ENCODE results near the gene DYNLT1.
A peak's percentile ranks its signal among the peaks of the same experiment; 100 is the strongest.
"Not testable (repeated sequence)": the region's sequence is repeated elsewhere in the genome, so short reads cannot be mapped to it uniquely, and the experiment has no call there.

DYNLT1 gene

DNA sequence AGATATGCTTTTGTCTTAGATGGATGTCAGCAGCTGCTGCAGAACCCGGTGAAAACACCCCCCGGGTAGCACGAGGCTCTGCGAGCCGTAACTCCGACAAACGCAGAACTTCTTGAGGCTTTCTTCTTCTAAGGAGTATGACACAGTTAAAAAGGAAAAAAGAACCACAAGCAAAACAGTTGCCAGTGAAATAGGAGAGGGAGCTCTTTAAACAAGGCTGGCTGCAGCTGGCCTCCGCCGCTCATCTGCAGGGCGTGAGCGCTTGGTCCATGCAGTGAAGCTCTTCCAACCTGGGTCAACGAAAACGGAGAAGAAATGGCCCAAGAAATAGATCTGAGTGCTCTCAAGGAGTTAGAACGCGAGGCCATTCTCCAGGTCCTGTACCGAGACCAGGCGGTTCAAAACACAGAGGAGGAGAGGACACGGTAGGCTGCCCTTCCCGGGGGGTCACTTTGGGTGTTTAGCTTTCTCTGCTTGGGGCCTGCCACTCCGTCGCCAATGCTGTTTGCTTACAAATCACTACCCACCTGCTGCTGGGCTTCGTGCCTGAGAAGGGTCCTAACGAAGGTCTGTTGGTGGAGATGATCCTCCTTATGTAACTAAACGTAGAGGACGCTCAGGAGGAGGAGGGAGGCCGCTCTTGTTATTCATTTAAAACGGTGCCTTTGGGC, 18.5 kb upstream of the DYNLT1 start:
- peak; percentile 99 for DNase-seq

DNA sequence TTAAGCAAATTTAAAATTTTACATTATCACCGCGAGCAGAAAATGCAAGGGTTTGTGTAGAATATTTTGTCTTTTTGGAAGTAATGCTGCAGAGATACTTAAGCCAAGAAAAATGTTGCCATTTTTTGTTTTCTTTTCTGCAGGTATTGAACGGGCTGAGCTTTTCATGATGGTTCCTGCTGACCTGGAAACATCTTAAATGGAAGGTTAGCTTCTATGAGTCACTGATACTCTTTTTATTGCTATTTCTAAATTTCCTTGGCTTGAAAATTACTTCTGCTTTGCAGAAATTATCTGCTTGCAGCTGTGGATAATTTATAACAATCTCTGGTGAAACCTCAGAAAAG, 18.0 kb upstream of the DYNLT1 start:
- no peak for DNase-seq

DNA sequence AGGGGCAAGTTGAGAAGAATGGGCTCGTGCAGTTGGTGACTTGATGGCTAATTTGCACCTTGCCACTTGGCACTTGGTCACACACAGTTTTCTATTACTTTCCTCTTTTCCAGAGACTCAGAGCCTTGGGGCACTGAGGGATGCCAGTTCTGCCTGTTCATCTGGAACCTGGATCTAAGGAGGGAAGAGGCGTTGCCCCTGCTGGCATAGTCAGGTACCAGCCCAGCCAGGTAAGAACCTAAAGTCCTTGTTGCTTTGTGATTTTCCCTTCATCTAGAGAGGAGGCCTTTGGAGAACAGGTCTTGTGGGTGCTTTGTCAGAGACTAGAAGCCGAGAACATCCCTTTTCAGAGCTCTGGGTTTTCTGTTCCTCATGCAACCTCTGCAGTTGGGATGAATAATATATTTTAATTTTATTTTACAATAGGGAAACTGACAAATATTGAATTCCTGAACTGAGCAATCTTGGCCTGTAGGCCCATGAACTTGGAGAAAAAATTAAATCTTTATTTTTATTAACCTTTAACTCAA, 16.7 kb upstream of the DYNLT1 start:
- DNase-seq = peak; percentile 53

DNA sequence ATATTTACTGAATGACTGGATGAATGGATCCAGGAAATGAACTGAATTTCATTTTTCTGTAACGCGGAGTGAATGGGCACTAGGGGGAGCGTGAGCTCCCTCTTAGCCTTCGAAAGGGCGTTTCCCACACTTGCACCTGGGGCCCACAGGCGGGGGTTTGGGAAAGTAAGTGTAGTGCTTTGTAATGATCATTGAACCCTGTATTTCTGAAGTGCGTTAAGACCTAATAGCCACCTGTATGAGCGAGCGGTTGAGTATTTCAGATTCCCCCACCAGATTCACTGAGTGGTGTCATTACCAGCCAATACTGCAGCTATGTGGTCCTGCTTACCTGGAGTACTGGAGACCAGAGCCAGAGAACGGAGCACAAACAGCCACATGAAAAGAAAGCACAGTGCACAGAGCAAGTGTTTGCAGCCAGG, 15.8 kb upstream of the DYNLT1 start:
- peak; percentile 90 for DNase-seq

DNA sequence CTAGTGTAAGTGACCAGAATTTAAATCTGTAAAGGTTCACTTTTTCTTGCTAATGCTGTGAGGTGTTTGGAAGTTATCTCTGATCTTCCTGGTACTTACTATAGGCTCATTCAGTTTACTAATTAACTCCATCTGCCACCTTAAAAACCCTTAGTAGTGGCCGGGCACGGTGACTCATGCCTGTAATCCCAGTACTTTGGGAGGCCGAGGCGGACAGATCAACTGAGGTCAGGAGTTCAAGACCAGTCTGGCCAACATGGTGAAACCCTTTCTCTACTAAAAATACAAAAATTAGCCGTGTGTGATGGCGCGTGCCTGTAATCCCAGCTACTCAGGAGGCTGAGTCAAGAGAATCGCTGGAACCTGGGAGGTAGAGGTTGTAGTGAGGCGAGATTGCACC, 12.4 kb upstream of the DYNLT1 start:
- DNase-seq = not testable (repeated sequence)

DNA sequence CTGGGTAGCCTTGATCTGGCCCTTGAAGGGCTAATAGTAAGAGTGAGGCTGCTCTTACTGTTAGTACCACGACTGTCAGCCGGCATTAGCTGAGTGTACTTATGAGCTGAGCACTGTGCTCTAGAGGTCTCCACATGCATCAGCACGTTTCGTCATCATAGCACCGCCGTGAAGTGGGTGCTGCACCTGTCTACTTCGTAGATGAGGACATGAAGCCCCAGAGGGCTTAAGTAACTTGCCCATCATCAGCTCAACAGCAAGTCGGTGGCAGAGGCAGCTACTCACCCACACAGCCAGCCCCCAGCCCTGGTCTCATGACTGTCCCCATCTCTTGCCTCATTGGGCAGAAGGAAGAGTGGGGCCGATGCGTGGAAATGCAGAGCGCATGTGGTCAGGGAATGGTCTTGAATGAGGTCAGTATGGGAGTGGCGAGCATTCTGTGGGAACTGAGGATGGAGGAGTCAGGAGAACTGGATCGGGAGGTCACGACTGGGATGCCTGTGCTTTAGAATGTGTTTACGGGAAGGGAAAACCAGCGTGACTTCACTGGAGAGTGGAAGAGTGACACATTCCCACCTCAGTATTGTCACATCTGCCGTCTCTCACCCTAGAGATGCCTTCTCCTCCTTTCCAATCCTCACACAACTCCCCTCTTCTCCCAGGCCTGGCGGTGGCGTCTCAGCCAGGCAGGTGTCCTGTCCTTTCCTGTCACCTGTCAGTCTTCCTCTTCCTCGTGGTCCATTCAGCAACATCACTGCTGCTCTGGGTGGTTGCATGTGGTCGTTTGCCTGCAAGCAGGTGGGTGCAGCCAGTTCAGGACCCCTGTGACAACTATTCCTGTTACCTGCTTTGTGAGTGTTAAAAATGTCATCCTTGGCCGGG, 11.3 kb upstream of the DYNLT1 start:
- no peak for DNase-seq

DNA sequence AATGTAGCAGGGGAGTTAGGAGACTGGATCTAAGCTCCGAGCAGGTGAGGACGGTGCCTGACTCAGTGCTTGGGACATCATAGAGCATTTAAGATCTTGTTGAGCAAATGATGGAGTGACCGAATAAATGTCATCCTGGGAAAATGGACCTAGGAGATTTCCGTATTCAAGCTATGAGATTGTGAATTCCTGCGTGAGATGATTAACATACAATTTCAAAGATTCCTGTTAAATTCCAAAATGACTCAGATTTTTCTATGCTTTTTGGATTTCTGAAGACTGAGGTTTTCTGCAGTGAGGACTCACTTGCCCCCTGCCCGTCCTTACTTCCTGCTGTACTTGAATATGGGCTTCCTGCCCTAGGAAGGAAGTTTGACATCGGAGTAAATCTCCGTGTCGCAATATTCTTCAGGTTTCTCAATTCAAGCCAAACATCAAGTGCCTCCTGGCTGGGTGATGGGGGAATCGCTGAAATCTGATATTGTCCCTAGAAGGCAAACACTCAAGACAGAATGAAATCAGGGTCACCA, 10.5 kb upstream of the DYNLT1 start:
- no peak for DNase-seq

DNA sequence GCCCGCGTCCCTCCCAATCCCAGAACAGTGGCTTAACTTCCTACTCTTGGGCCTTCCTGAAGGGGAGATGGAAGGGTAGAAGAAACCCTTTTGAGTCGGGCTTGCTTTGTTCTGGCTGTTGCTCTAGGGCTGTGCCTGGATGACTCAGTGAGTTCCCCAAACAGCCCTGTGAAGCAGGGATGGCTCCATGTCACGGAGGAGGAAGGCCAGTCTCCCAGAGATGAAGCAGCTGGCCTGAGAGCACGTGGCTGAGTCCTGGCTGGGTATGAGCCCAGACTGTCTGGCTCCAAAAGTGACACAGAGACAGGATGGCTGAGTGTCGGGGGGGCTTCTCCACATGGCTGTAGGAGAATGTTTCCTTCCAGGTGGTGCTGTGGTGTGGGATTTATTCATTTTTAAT, 10.0 kb upstream of the DYNLT1 start:
- DNase-seq = no peak

DNA sequence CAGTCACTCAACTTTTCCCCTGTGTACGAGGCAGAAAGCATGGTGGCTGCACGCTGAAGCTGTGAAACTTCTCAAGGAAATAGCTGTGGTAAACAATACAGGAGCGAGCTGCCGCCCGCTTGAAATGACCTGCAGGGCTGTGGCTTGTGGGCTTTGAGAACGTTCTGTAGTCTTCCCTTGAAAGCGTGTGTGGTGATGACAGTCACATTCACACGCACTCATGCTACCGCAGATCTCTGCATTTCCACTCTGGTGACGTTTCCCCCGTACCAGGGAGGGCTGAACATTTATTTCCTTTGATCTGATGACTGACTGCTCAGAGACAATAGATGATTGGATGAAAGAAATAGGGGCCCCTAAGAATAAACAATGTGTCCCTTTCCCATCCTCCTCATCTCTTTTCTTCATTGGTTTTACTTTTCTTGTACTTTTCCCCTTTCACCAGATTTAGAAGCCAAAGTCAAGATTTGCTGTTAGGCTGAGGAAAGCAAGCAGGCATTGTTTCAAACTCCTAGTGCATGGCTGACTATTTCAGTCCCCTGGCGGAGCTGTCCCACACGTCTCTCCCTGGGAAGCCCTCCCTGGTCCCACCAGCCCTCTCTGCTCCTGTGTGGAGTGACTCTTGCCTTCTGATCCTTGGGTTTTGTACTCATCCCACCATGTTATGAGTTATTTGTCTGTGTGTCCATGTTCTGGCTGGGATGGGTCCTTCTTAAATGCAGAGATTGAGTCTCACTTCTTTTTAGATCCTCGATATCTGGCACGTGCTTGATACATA, 9.2 kb upstream of the DYNLT1 start:
- DNase-seq = no peak

DNA sequence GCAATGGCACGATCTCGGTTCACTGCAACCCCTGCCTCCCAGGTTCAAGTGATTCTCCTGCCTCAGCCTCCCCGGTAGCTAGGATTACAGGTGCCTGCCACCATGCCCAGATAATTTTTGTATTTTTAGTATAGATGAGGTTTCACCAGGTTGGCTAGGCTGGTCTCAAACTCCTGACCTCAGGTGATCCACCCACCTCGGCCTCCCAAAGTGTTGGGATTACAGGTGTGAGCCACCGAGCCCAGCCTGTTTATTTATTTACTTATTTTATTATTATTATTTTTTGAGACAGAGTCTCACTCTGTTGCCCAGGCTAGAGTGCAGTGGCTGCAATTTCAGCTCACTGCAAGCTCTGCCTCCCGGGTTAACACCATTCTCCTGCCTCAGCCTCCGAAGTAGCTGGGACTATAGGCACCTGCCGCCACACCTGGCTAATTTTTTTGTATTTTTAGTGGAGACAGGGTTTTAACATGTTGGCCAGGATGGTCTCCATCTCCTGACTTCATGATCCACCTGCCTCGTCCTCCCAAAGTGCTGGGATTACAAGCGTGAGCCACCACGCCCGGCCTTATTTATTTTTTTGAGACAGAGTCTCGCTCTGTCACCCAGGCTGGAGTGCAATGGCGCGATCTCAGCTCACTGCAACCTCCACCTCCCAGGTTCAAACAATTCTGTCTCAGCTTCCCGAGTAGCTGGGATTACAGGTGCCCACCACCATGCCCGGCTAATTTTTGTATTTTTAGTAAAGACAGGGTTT, 7.6 kb upstream of the DYNLT1 start:
- not testable (repeated sequence) for DNase-seq

DNA sequence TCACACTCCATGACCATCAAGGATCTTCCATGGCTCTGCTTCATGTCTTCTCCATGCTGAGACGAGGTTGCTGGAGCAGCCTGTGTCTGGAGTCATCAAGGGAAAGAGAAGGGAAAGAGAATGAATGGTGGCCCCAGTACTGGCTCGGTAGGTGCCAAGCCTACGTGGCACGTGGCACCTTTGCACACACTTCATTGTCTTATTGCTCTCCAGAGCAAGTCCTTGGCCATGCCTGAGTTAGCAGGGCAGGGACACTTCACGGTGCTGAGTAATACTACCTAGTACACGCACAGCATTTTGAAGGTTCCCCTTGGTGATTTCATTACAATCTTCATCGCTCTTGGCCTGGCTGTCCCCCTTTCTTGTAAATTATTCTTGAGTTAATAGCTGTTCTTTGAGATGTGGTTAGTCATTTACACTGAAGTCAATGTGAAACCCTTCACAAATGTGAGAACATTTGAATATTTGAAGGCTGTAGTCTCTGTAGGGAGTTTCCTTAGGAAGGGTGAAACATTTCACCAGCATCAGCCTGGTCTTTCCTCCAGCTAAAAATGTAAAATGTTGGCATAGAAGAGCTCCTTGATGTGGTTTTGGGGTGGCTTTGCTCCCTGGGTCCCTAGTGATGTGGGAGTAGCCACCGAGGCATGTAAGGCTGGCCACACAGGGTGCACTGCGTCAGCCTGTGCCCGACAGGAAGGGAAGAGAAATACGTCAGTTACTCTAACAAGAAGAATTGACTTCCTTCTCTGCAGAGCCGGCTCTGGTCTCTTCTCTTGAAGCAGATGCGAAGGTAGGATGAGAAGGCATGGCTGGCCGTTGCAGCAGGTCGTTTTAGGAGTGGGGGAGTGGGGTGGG, 5.0 kb upstream of the DYNLT1 start, which contains the start of gene SYTL3:
Gene SYTL3 (plus strand): TSS at position 766 of the 855 bp plus-strand sequence. CDS start 13,215 bp downstream, outside the sequence.
- DNase-seq = no peak

DNA sequence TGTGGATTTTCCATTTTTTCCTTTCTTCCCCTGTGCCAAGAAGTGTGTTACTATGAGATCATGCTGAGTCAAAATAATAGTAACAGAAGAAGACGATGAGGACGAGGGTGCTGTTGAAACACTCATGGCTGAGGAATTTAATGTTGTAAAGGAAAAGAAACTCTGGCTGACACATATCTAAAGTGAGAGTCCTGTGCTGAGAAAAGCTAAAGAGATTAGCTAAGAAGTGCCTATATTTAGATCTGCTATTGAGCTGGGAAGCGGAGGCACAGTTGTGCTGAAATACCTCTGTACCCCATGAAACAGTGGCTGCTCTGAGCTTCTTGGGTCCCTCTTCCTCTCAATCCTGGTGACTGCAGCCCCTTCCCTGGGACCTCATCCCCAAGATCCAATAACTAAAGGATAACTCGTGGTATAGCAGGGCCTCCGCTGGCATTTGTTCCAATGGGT, 4.2 kb upstream of the DYNLT1 start:
- no peak for DNase-seq

DNA sequence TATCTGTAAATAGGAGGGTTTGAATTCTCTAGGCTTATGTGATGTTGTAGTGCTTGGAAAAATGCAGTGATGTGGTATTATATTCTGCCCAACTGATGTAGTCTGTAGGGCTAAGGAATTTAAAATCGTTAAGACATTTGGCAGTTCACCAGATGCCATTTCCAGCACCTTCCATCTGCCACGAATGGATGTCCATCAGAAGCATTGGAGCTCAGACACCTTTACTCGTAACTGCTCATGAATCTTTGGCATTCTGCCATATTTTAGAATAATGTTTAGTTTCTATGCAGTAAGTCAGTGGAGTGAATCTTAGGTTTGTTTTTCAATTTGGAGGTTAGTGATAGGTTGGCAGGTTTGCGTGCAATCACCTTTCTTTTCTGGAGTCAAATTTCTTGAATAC, 3.0 kb upstream of the DYNLT1 start:
- DNase-seq = no peak

DNA sequence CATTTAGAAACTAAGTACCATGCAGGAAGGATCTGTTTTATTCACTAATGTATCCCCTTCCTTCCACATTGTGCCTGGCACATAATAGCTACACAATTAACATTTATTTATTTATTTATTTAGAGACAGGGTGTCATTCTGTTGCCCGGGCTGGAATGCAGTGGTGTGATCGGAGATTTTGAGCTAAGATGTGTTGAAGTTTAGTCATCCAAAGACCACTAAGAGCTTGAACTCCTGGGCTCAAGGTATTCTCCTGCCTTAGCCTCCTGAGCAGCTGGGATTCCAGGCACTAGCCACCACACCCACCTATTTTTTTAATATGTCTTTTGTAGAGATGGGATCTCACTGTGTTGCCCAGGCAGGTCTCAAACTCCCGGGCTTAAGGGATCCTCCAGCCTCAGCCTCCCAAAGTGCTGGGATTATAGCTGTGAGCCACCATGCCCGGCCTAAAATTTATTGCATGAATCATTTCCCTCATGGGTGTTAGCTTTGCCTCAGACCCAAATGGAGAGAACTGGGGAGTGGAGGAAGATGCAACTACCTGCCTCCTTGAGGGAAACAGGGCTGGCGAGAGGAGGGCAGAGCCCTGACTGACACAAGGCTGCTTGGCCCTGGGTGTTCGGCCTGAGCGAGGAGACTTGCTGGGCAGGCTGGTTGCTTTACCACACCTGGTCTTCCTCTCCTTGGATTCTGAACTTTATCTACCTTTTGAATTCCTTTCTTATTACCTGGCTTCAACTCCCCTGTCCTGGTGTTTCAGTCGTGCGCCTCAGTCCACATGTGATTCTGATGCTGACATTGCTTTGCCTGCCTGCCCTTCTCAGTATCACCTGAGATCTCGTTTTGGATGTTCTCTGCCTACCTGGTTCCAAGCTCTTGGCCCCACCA, 1.7 kb upstream of the DYNLT1 start:
- no peak for DNase-seq

DNA sequence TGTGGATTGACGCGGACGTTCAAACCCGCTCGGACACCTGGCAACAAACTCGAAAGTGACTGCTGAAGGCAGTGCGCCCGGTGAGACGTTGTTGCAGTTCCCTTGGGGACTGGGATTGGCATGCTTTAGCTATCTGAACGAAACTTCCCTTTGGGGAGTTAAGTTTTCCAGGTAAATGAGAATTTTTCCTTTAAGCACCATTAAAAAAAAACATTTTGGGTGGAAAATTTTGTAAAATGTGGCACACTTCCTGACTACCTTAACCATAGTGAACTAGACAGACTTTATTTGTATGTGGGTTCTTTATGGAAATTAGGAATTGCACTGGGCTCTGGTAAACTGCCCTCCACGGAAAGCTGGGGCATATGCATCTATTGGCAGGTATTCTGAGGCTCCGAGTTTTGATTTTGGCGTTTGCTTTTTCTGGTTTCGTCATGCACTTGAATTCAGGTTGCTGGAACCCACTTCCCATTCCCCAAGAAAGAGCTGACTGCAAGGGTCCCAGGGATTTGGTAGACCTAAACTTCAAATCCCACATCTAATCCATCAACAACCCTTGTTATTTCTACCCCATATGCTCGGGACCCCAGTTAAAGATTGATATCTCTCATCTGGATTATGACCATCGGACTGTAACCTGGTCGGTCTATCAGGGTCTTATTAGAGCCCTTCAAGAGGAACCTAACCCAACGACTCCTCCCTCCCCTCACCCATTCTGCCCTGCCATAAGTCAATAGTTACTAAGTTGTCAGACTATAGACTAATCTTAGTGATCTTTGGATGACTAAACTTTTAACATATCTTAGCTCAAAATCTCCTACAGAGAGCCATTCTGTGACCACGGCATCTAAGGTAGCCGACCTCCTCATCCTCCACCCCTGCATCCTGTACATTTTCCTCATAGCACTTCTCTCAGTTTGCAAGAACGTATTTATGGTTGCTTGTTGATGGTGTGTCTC, 800 bp upstream of the DYNLT1 start:
- DNase-seq = no peak

DNA sequence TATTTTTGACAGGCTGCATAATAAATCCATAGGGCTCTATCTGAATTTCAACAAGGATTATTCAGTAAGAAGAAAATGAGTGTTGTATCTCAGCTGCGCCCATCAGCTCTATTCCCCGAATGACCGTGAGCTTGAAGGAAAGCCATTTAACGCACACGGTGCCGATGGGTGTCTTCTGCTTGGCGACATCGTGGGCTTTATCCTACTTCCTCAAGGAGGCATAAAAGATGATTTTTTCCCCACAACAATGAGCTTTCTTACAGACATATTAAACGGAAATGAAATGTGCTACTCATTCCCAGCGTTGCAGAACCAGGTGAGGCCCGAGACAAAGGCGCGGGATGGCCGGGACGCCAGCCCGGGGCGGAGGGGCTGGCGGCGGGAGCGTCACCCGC, 710 bp downstream of the DYNLT1 start:
- no peak for DNase-seq

DNA sequence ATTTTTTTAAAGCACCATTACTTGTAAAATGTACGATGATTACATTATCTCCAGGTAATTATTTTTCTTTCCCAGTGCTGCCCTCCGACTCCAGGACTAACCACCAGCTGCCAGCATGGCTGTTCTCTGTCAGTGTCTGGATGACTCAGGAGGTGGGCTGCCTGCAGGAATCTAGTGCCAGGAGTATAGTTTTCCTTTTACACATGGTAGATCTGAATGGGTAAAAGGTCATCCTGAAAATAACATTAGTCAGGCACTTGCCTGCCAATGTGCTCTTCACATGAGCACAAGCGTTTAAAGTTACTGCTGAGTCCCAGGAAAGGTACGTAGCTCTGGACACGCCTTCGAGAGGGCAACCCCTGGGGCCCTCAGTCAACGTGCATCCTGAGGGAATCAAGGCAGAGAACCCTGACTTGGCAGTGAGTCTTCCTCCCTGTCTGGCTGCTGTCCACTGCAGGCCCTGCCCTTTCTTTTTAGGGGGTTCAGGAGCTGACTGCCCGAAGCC, 2.4 kb downstream of the DYNLT1 start:
- DNase-seq = no peak

DNA sequence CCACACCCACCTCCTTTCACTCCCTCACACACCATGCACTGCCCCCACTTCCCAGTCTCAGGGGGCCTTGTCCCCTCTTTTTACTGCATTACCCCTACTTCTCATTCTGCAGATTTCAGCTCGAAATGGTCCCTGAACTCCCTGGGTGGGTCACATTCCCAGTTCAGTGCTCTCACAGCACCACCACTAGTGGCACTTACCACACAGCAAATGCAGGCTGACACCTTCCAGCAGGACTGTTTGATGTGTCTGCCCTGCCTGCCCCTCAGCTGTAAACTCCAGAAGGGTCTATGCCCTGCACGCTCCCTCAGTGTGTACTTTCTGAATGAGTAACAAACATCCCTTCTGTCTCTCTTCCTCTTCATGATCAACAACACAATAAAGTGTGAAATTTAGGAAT, 4.0 kb downstream of the DYNLT1 start:
- no peak for DNase-seq

DNA sequence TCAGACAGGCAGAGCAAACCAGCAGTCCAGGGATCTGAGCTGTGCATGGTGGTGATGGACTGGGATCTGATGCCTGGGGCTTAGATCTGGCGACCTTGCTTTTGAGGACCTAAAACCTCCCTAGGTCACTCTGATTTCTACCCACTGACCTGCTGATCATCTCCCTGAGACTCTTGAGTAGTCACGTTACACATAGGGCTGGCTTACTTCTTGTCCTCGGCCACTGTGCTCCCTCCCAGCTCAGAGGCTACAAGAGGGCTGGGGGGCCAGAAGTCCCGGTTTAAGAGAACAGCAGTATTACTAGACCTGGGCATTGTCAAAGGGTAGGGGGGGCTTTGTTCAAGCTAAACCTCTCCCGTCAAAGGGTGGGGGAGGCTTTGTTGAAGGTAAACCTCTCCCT, 5.5 kb downstream of the DYNLT1 start:
- DNase-seq = no peak

Data from NCI-H146 (cell line).